Lower lobe of right lung (tissue), 2 donors: ENCODE data around the gene CKB. TPM values are rescaled to one million over a fixed set of nuclear protein-coding genes. Genes with fewer than 3 reads are reported as not detected.

Experiments
- ATAC-seq, 2 donors: fragments of 200-7000 bp; cut with Tn5 transposase; one replicate each; pipeline ENCODE4 v1.9.1; 2020 to 2022; ENCODE audit warnings: mild to moderate bottlenecking in 2 of 2, moderate library complexity in 2 of 2
- DNase-seq: peaks from one replicate; pipeline ENCODE4 v3.0.0-alpha.2; 2020
- H3K27ac ChIP-seq: fragments of 200-600 bp; one replicate; pipeline ENCODE4 v1.8.0; 2022
- H3K27me3 ChIP-seq: fragments of 200-600 bp; one replicate; pipeline ENCODE4 v1.8.0; 2022; ENCODE audit warnings: low read depth
- H3K36me3 ChIP-seq: fragments of 200-600 bp; one replicate; pipeline ENCODE4 v1.8.0; 2022; ENCODE audit warnings: mild to moderate bottlenecking
- H3K4me1 ChIP-seq: fragments of 200-600 bp; one replicate; pipeline ENCODE4 v1.8.0; 2022
- H3K4me3 ChIP-seq: fragments of 200-600 bp; one replicate; pipeline ENCODE4 v1.8.0; 2022; ENCODE audit warnings: mild to moderate bottlenecking
- H3K9me3 ChIP-seq: fragments of 200-600 bp; one replicate; pipeline ENCODE4 v1.8.0; 2022
- CTCF ChIP-seq: fragments of 200-600 bp; IDR thresholded peaks from one replicate; pipeline ENCODE4 v1.8.0; 2022; ENCODE audit warnings: antibody characterized with exemption, mild to moderate bottlenecking
- intact Hi-C: fragments of 100-400 bp; cut with DNase I; formaldehyde crosslinking; loops from one replicate; pipeline ENCODE4 v1.11.0; 2022
- total RNA-seq: library from RNA; stranded (reverse); fragmentation: NEBNext Ultra II Directional; extraction: Animal tissue kit (Norgen Biotek cat#: 25700); gene quantifications from one replicate; pipeline ENCODE4 v1.2.1, GENCODE V29; 2021
- donor health status: DM: no; HTN: yes; CAD: no; lungs with severe emphysema.

The CKB gene
- total RNA-seq, 1 donor from 2014 or later = 115 TPM

GRCh38 chr14:103541709-103542604 lies 19.3 kb upstream of the CKB start:
- peak overlapping the region; percentile 86 for H3K27ac ChIP-seq
- TF ChIP-seq CTCF = peak; percentile 6
- DNase-seq (peak; percentile 53), ATAC-seq (peak; percentile 13 to 36)
- intact Hi-C loops = no loop called here
- H3K9me3 ChIP-seq = no peaks in the 10 kb centered on the region
- H3K4me3 ChIP-seq = no peak overlapping the region
- peaks cover 68% of the 10 kb centered on the region for H3K4me1 ChIP-seq
- no peaks in the 10 kb centered on the region for H3K36me3 ChIP-seq
- H3K27me3 ChIP-seq = no peaks in the 10 kb centered on the region

GRCh38 chr14:103540821-103541708 lies 18.4 kb upstream of the CKB start:
- intact Hi-C loops = no loop called here
- no peak for TF ChIP-seq CTCF
- Histone ChIP-seq H3K9me3 (no peaks in the 10 kb centered on the region), H3K27ac (peak overlapping the region; percentile 86), H3K36me3 (peaks cover 4% of the 10 kb centered on the region), H3K4me1 (peaks cover 61% of the 10 kb centered on the region), H3K4me3 (no peak overlapping the region), H3K27me3 (no peaks in the 10 kb centered on the region)
- DNase-seq (peak; percentile 47), ATAC-seq (peak in 1 of 2 donors; percentile 7)

- H3K27ac ChIP-seq = peak overlapping the region; percentile 86
- no peak overlapping the region for H3K4me3 ChIP-seq
- peak; percentile 45 for DNase-seq
- TF ChIP-seq CTCF = no peak
- H3K36me3 ChIP-seq = peaks cover 19% of the 10 kb centered on the region
- H3K27me3 ChIP-seq = no peaks in the 10 kb centered on the region
- H3K9me3 ChIP-seq = no peaks in the 10 kb centered on the region
- intact Hi-C loops = no loop called here
- peaks cover 54% of the 10 kb centered on the region for H3K4me1 ChIP-seq
- no peak for ATAC-seq
These were observed 16.6 kb upstream of the CKB start for GRCh38 chr14:103539056-103539825.

- Histone ChIP-seq H3K27me3 (no peaks in the 10 kb centered on the region), H3K4me1 (peaks cover 47% of the 10 kb centered on the region), H3K36me3 (peaks cover 23% of the 10 kb centered on the region), H3K27ac (peak overlapping the region; percentile 86), H3K9me3 (no peaks in the 10 kb centered on the region), H3K4me3 (no peak overlapping the region)
- ATAC-seq (no peak), DNase-seq (peak; percentile 46)
- no peak for TF ChIP-seq CTCF
- intact Hi-C loops = no loop called here
These were observed 15.8 kb upstream of the CKB start for GRCh38 chr14:103538291-103539055.
